HG02759 (cell line): ENCODE data around the gene LUZP2.

ENCODE experiments used
- ATAC-seq: cut with Tn5 transposase; IDR thresholded peaks from one replicate; pipeline ENCODE4 v1.9.1; 2021; ENCODE audit warnings: mild to moderate bottlenecking, moderate library complexity; ENCODE audit not compliant: unreplicated experiment

The LUZP2 gene

GRCh38 chr11:25065746-25066145 is 568.9 kb downstream of the LUZP2 start:
- no peak for ATAC-seq

- no peak for ATAC-seq
These were observed 569.9 kb downstream of the LUZP2 start for GRCh38 chr11:25066706-25067105.

GRCh38 chr11:25068451-25068850 is 571.6 kb downstream of the LUZP2 start:
- ATAC-seq = no peak

- ATAC-seq = no peak
These were observed 597.4 kb downstream of the LUZP2 start for GRCh38 chr11:25094085-25094802.

GRCh38 chr11:25119416-25119815 is 622.6 kb downstream of the LUZP2 start:
- ATAC-seq = no peak
